ENCODE data around the gene CANT1.

The CANT1 gene

GRCh38 chr17:79019632-79020584 lies 10.3 kb upstream of the CANT1 start:
- TF ChIP-seq CTCF (IDR thresholded peaks at IDR 0.05) = peak; percentile 77 to 87
- peak; percentile 91 to 97 for DNase-seq
- Histone ChIP-seq H3K27me3 (no peaks in the 10 kb centered on the region), H3K4me1 (peaks cover 7 to 48% (median 43%) of the 10 kb centered on the region in 4 donors), H3K4me3 (no peak overlapping the region), H3K9me3 (no peaks in the 10 kb centered on the region), H3K27ac (peak overlapping the region; percentile 96), H3K36me3 (no peaks in the 10 kb centered on the region)
- intact Hi-C loops (cut with DNase I; ENCODE audit: low total_unique reads) = loop anchor here (5.0 kb wide), 1 partner anchor 62 kb away; no protein-coding TSS in a partner anchor

GRCh38 chr17:79019261-79019631 lies 9.7 kb upstream of the CANT1 start:
- Histone ChIP-seq H3K9me3 (no peaks in the 10 kb centered on the region), H3K27me3 (no peaks in the 10 kb centered on the region), H3K27ac (peak overlapping the region; percentile 96), H3K4me1 (peaks cover 7 to 48% (median 43%) of the 10 kb centered on the region in 4 donors), H3K36me3 (no peaks in the 10 kb centered on the region), H3K4me3 (no peak overlapping the region)
- no peak for TF ChIP-seq CTCF (IDR thresholded peaks at IDR 0.05)
- no peak for DNase-seq
- intact Hi-C loops (cut with DNase I; ENCODE audit: low total_unique reads) = loop anchor here (5.0 kb wide), 1 partner anchor 63 kb away; no protein-coding TSS in a partner anchor

- no peak overlapping the region for H3K4me3 ChIP-seq
- intact Hi-C loops (cut with DNase I; ENCODE audit: low total_unique reads) = loop anchor here (5.0 kb wide), 1 partner anchor 64 kb away; no protein-coding TSS in a partner anchor
- H3K4me1 ChIP-seq = peaks cover 7 to 42% (median 38%) of the 10 kb centered on the region in 4 donors
- peak in 1 of 2 donors; percentile 33 for DNase-seq
- no peaks in the 10 kb centered on the region for H3K27me3 ChIP-seq
- no peak overlapping the region for H3K27ac ChIP-seq
- TF ChIP-seq CTCF (IDR thresholded peaks at IDR 0.05) = no peak
- no peaks in the 10 kb centered on the region for H3K9me3 ChIP-seq
- H3K36me3 ChIP-seq = no peaks in the 10 kb centered on the region
Measured at GRCh38 chr17:79018370-79018695, 8.8 kb upstream of the CANT1 start.

GRCh38 chr17:79017546-79018369 lies 8.2 kb upstream of the CANT1 start:
- Histone ChIP-seq H3K27ac (no peak overlapping the region), H3K4me1 (peaks cover 7 to 36% (median 33%) of the 10 kb centered on the region in 4 donors), H3K27me3 (no peaks in the 10 kb centered on the region), H3K36me3 (no peaks in the 10 kb centered on the region), H3K4me3 (no peak overlapping the region), H3K9me3 (no peaks in the 10 kb centered on the region)
- intact Hi-C loops (cut with DNase I; ENCODE audit: low total_unique reads) = loop anchor here (5.0 kb wide), 1 partner anchor 65 kb away; no protein-coding TSS in a partner anchor
- no peak for TF ChIP-seq CTCF (IDR thresholded peaks at IDR 0.05)
- peak in 1 of 2 donors; percentile 24 for DNase-seq

- H3K9me3 ChIP-seq = no peaks in the 10 kb centered on the region
- H3K27ac ChIP-seq = no peak overlapping the region
- H3K4me1 ChIP-seq = peaks cover 0 to 10% (median 6%) of the 10 kb centered on the region in 4 donors
- intact Hi-C loops (cut with DNase I; ENCODE audit: low total_unique reads) = no loop called here
- no peak overlapping the region for H3K4me3 ChIP-seq
- no peaks in the 10 kb centered on the region for H3K27me3 ChIP-seq
- no peak for DNase-seq
- H3K36me3 ChIP-seq = no peaks in the 10 kb centered on the region
- no peak for TF ChIP-seq CTCF (IDR thresholded peaks at IDR 0.05)
Measured at GRCh38 chr17:79014158-79014758, 4.7 kb upstream of the CANT1 start.
